Lung (tissue), 12 donors: ENCODE data around the gene RASGRF2. TPM values are rescaled to one million over a fixed set of nuclear protein-coding genes. Genes with fewer than 3 reads are reported as not detected.

ENCODE experiments used
- ATAC-seq: fragments of 200-7000 bp; cut with Tn5 transposase; one replicate; pipeline ENCODE4 v1.9.1; 2020; ENCODE audit warnings: moderate number of reproducible peaks; ENCODE audit not compliant: insufficient read depth, low FRiP score
- DNase-seq, 3 donors: peaks; one replicate each; pipeline ENCODE4 v3.0.0-alpha.2; 2013 to 2017
- H3K27ac ChIP-seq, 2 donors: one replicate each; pipeline ENCODE4 v1.5.1; 2013; ENCODE audit warnings: mild to moderate bottlenecking in 2 of 2, moderate library complexity in 2 of 2, control low read depth in 1 of 2, inconsistent platforms in 1 of 2, low read depth in 1 of 2, low read length in 1 of 2
- H3K27me3 ChIP-seq, 3 donors: one replicate each; pipeline ENCODE4 v1.5.1; 2013; ENCODE audit warnings: low read length in 2 of 3; ENCODE audit not compliant: control insufficient read depth in 3 of 3, insufficient read depth in 3 of 3
- H3K36me3 ChIP-seq, 4 donors: one replicate each; pipeline ENCODE4 v1.5.1; 2013; ENCODE audit warnings: low read length in 4 of 4, mild to moderate bottlenecking in 1 of 4, moderate library complexity in 1 of 4; ENCODE audit not compliant: control insufficient read depth in 4 of 4, insufficient read depth in 4 of 4
- H3K4me1 ChIP-seq, 5 donors: one replicate each; pipeline ENCODE4 v1.5.1; 2013; ENCODE audit warnings: low read length in 5 of 5, mild to moderate bottlenecking in 2 of 5, moderate library complexity in 1 of 5; ENCODE audit not compliant: control insufficient read depth in 5 of 5, insufficient read depth in 5 of 5
- H3K4me3 ChIP-seq: one replicate; pipeline ENCODE4 v1.5.1; 2013; ENCODE audit warnings: mild to moderate bottlenecking, control low read depth, moderate library complexity
- H3K9ac ChIP-seq, 2 donors: one replicate each; pipeline ENCODE4 v1.5.1; 2013; ENCODE audit warnings: low read length in 2 of 2, control low read depth in 1 of 2; ENCODE audit not compliant: insufficient read depth in 1 of 2
- H3K9me3 ChIP-seq, 4 donors: one replicate each; pipeline ENCODE4 v1.5.1; 2013; ENCODE audit warnings: low read length in 3 of 4, mild to moderate bottlenecking in 1 of 4, moderate library complexity in 1 of 4; ENCODE audit not compliant: control insufficient read depth in 4 of 4, insufficient read depth in 3 of 4
- CTCF ChIP-seq: IDR thresholded peaks from 2 replicates; pipeline ENCODE4 v1.5.1; 2012; ENCODE audit warnings: mild to moderate bottlenecking; ENCODE audit errors: control extremely low read depth, extremely low read depth
- WGBS, 2 donors: extraction: QIAGEN DNeasy Blood & Tissue Kit; methylation state at CpG; one replicate each; pipeline ENCODE4 v1.1.7; 2013; 5-methylcytosine and 5-hydroxymethylcytosine counted together
- polyA plus RNA-seq, 2 donors: library from polyadenylated mRNA; stranded (reverse); fragments of 200-250 nt; gene quantifications; one replicate each; pipeline ENCODE4 v1.2.1, GENCODE V29; 2013
- total RNA-seq, 2 donors: library from RNA; depleted of rRNA in 1 of 2; stranded (reverse); fragments of >200 nt in 1 of 2; gene quantifications; one replicate each; pipeline ENCODE4 v1.2.1, GENCODE V29; 2014 to 2021
- donor health status: control.
- donor health status: control.
- donor health status: Bipolar disorder and iron deficiency.
- donor health status: healthy.
- donor health status: DM: yes; HTN: yes; CAD: no.

Gene RASGRF2
- total and polyA plus RNA-seq, 4 donors: 1.0 to 12.0 (median 2.7) TPM

- peak overlapping the region in 1 of 2 donors; percentile 74 for H3K27ac ChIP-seq
- DNase-seq (no peak), ATAC-seq (no peak)
- H3K9me3 ChIP-seq: no peaks in the 10 kb centered on the region
- H3K36me3 ChIP-seq: no peaks in the 10 kb centered on the region
- no peak overlapping the region for H3K4me3 ChIP-seq
- peaks cover 0 to 5% (median 3%) of the 10 kb centered on the region in 5 donors for H3K4me1 ChIP-seq
- no peak for TF ChIP-seq CTCF
- WGBS, 2 donors: 78 to 87% methylated on average over 7 of the region's 7 CpGs
- no peak overlapping the region for H3K9ac ChIP-seq
- H3K27me3 ChIP-seq: no peaks in the 10 kb centered on the region
These were observed 27.1 kb downstream of the RASGRF2 start for GRCh38 chr5:80987078-80987766.

DNA sequence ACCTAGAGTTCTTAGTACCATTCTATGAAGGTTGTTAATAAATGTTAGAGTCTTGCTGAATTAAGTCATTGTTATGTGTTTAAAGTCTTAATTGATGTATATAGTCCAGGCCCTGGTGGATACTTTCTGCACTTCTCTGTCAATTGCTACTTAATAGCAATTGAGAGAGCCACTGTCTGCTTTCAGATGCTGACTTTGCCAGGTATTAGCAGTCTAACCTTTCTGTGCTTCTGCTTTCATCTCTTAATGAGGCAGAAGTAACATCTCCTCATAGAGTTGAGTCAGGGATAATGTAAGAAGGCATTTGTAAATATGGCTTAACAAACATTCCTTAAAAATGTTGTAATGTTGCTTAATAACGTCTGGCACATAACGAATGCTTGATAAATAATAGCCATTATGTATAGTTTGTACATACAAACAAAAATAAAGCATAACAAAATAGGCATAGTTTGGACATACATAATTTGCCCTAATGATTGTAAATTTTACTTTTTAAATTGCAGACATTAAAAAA, 28.3 kb downstream of the RASGRF2 start:
- H3K36me3 ChIP-seq: no peaks in the 10 kb centered on the region
- 54 to 67% methylated on average over 2 of the region's 2 CpGs for WGBS, 2 donors
- no peak for TF ChIP-seq CTCF
- H3K9me3 ChIP-seq: no peaks in the 10 kb centered on the region
- H3K27ac ChIP-seq: no peak overlapping the region
- no peaks in the 10 kb centered on the region for H3K27me3 ChIP-seq
- H3K4me1 ChIP-seq: peaks cover 0 to 5% (median 3%) of the 10 kb centered on the region in 5 donors
- ATAC-seq: no peak
- DNase-seq: peak in 2 of 3 donors; percentile 26 to 62
- H3K4me3 ChIP-seq: no peak overlapping the region
- H3K9ac ChIP-seq: no peak overlapping the region

GRCh38 chr5:80989883-80990282, 29.7 kb downstream of the RASGRF2 start:
- DNase-seq (no peak), ATAC-seq (no peak)
- Histone ChIP-seq H3K36me3 (no peaks in the 10 kb centered on the region), H3K4me3 (no peak overlapping the region), H3K9me3 (no peaks in the 10 kb centered on the region), H3K9ac (no peak overlapping the region), H3K27ac (no peak overlapping the region), H3K4me1 (peaks cover 0 to 5% (median 3%) of the 10 kb centered on the region in 5 donors), H3K27me3 (no peaks in the 10 kb centered on the region)
- WGBS, 2 donors: 80 to 91% methylated on average over 3 of the region's 3 CpGs
- TF ChIP-seq CTCF: no peak

DNA sequence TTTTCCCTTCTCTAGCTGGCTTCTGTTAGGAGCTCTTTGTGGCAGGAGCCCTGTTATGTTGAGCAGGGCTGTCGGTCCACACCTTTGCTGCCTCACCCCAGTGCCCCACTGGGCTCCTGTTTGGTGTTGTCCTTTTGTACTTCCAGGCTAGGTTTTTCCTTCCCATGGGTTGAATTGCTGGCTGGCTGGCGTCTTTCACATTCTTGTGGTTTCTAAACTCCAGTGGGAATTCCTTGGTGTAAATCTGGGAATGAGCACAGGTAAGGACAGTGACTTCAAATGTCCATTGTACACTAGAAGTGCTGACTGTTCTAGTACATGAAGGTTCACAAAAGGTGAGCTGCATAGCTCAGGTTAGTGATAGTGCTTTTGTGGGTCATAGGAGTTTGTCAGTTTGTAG, 30.4 kb downstream of the RASGRF2 start:
- no peak overlapping the region for H3K4me3 ChIP-seq
- H3K9ac ChIP-seq: no peak overlapping the region
- ATAC-seq: no peak
- H3K4me1 ChIP-seq: peaks cover 0 to 5% (median 3%) of the 10 kb centered on the region in 5 donors
- no peaks in the 10 kb centered on the region for H3K27me3 ChIP-seq
- DNase-seq: no peak
- H3K36me3 ChIP-seq: no peaks in the 10 kb centered on the region
- WGBS, 2 donors: 89 to 93% methylated on average over 2 of the region's 2 CpGs
- TF ChIP-seq CTCF: no peak
- H3K27ac ChIP-seq: no peak overlapping the region
- no peaks in the 10 kb centered on the region for H3K9me3 ChIP-seq
